ENCODE measurements around the gene SEC22A. TPM values are rescaled to one million over a fixed set of nuclear protein-coding genes. Genes with fewer than 3 reads are reported as not detected.

SEC22A gene
- total and polyA plus RNA-seq, 2 donors (not counting 1 experiment from before 2014, with no cell fraction given), result 15.6 to 19.3 TPM

DNA sequence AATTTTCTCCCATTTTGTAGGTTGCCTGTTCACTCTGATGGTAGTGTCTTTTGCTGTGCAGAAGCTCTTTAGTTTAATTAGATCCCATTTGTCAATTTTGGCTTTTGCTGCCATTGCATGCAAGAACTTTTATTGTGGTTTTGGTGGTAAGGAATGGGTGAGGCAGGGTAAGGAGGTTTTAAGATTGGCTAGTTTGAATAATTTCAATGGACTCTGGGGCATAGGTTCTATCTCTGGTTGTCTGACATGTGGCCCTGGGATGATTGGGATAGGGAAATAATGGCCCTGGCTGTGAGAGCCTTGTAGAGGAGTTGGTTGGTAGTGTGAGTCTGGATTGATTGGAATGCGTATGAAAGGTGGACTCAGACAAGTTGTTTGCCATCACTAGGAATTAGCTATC lies 38.0 kb downstream of the SEC22A start:
- POLR2A ChIA-PET, result no interaction called here
- WGBS (ENCODE audit: insufficient coverage), result 100% methylated on average over 1 of the region's 1 CpG
- H3K4me1 ChIP-seq (ENCODE audit: control insufficient read depth in 2 of 2, insufficient read depth in 2 of 2, low read length in 2 of 2), result no peaks in the 10 kb centered on the region
- H3K27ac ChIP-seq (ENCODE audit: low read length in 2 of 2), result no peak overlapping the region
- H3K4me3 ChIP-seq (ENCODE audit: control extremely low read depth in 1 of 5, extremely low read depth in 1 of 5, insufficient read depth in 1 of 5, low read depth in 2 of 5, low read length in 4 of 5), result no peak overlapping the region
- Mint-ChIP-seq H3K4me1 (no peaks in the 10 kb centered on the region), H3K27me3 (no peaks in the 10 kb centered on the region), H3K27ac (no peak overlapping the region), H3K4me3 (no peak overlapping the region), H3K9me3 (ENCODE audit: insufficient read depth) (no peaks in the 10 kb centered on the region)
- H3K27me3 ChIP-seq (replicated peaks in 1 of 4; ENCODE audit: control extremely low read depth in 1 of 4, control insufficient read depth in 3 of 4, insufficient read depth in 4 of 4, low read length in 3 of 4), result no peaks in the 10 kb centered on the region
- H3K9me3 ChIP-seq (ENCODE audit: control extremely low read depth in 1 of 3, control insufficient read depth in 2 of 3, insufficient read depth in 1 of 3, low read length in 2 of 3), result no peaks in the 10 kb centered on the region
- no peak for ATAC-seq (ENCODE audit: low read depth)
- CTCF ChIA-PET, result no interaction called here
- no peak for DNase-seq
- no peaks in the 10 kb centered on the region for H3K79me2 ChIP-seq (ENCODE audit: control insufficient read depth, insufficient read depth, low read length)
- H3K9ac ChIP-seq (ENCODE audit: low read length), result no peak overlapping the region
- H3K36me3 ChIP-seq (replicated peaks in 1 of 2; ENCODE audit: control extremely low read depth in 1 of 2, control insufficient read depth in 1 of 2, extremely low read depth in 1 of 2, insufficient read depth in 2 of 2, low read length in 1 of 2), result peaks cover 3 to 9% of the 10 kb centered on the region in 2 experiments
- H4K20me1 ChIP-seq (ENCODE audit: control insufficient read depth, insufficient read depth, low read length, poor library complexity, severe bottlenecking), result no peaks in the 10 kb centered on the region
- H2AFZ ChIP-seq (ENCODE audit: insufficient read depth, low read depth, low read length, poor library complexity, severe bottlenecking), result no peak overlapping the region
- no peak overlapping the region for H3K4me2 ChIP-seq (replicated peaks; ENCODE audit: low read depth, low read length, poor library complexity, severe bottlenecking)
- TF ChIP-seq, protein P1, sequence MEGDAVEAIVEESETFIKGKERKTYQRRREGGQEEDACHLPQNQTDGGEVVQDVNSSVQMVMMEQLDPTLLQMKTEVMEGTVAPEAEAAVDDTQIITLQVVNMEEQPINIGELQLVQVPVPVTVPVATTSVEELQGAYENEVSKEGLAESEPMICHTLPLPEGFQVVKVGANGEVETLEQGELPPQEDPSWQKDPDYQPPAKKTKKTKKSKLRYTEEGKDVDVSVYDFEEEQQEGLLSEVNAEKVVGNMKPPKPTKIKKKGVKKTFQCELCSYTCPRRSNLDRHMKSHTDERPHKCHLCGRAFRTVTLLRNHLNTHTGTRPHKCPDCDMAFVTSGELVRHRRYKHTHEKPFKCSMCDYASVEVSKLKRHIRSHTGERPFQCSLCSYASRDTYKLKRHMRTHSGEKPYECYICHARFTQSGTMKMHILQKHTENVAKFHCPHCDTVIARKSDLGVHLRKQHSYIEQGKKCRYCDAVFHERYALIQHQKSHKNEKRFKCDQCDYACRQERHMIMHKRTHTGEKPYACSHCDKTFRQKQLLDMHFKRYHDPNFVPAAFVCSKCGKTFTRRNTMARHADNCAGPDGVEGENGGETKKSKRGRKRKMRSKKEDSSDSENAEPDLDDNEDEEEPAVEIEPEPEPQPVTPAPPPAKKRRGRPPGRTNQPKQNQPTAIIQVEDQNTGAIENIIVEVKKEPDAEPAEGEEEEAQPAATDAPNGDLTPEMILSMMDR (IDR thresholded peaks at IDR 0.05), result no peak
- no peak for TF ChIP-seq EZH2 (IDR thresholded peaks at IDR 0.05; ENCODE audit: borderline replicate concordance, insufficient read depth, low read depth, low read length, poor library complexity, severe bottlenecking)
- intact Hi-C loops (cut with micrococcal nuclease), result no loop called here

DNA sequence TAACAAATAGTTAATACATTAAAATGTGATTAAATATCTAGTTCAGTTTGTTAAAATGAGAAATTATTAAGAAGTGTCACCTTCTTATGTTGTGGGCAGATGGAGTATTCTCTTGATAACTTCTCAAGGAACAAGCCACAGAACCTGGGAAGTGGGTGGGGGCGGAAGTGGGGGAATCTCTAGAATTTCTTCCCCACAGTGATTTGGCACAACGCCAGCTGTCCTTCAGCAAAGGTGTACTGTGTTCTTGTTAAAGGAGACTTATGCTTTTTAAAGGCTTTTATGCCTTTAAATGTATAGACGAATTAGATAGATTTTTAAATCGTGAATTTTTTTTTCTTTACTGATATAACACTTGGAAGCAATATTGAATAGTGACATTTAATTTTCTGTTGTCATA lies 42.4 kb downstream of the SEC22A start:
- ChIA-PET CTCF (no interaction called here), POLR2A (no interaction called here)

More for the DNA sequence above, 42.4 kb downstream of the SEC22A start:
- no peak overlapping the region for H3K4me2 ChIP-seq (replicated peaks; ENCODE audit: low read depth, low read length, poor library complexity, severe bottlenecking)
- no peaks in the 10 kb centered on the region for H3K9me3 ChIP-seq (ENCODE audit: control extremely low read depth in 1 of 3, control insufficient read depth in 2 of 3, insufficient read depth in 1 of 3, low read length in 2 of 3)
- H3K36me3 ChIP-seq (replicated peaks in 1 of 2; ENCODE audit: control extremely low read depth in 1 of 2, control insufficient read depth in 1 of 2, extremely low read depth in 1 of 2, insufficient read depth in 2 of 2, low read length in 1 of 2), result peaks cover 6 to 27% of the 10 kb centered on the region in 2 experiments
- DNase-seq (no peak), ATAC-seq (ENCODE audit: low read depth) (no peak)
- TF ChIP-seq, protein P1 (IDR thresholded peaks at IDR 0.05), result no peak
- TF ChIP-seq EZH2 (IDR thresholded peaks at IDR 0.05; ENCODE audit: borderline replicate concordance, insufficient read depth, low read depth, low read length, poor library complexity, severe bottlenecking), result no peak
- no peaks in the 10 kb centered on the region for H3K79me2 ChIP-seq (ENCODE audit: control insufficient read depth, insufficient read depth, low read length)
- H4K20me1 ChIP-seq (ENCODE audit: control insufficient read depth, insufficient read depth, low read length, poor library complexity, severe bottlenecking), result no peaks in the 10 kb centered on the region
- H3K4me1 Mint-ChIP-seq, result no peaks in the 10 kb centered on the region
- WGBS (ENCODE audit: insufficient coverage), result 80% methylated on average over 1 of the region's 4 CpGs
- no peak overlapping the region for H3K9ac ChIP-seq (ENCODE audit: low read length)
- no peak overlapping the region for H3K4me3 Mint-ChIP-seq
- no peaks in the 10 kb centered on the region for H3K27me3 Mint-ChIP-seq
- H3K4me1 ChIP-seq (ENCODE audit: control insufficient read depth in 2 of 2, insufficient read depth in 2 of 2, low read length in 2 of 2), result no peaks in the 10 kb centered on the region
- intact Hi-C loops (cut with micrococcal nuclease), result no loop called here
- H3K27ac ChIP-seq (ENCODE audit: low read length in 2 of 2), result no peak overlapping the region
- H3K4me3 ChIP-seq (ENCODE audit: control extremely low read depth in 1 of 5, extremely low read depth in 1 of 5, insufficient read depth in 1 of 5, low read depth in 2 of 5, low read length in 4 of 5), result no peak overlapping the region
- no peaks in the 10 kb centered on the region for H3K27me3 ChIP-seq (replicated peaks in 1 of 4; ENCODE audit: control extremely low read depth in 1 of 4, control insufficient read depth in 3 of 4, insufficient read depth in 4 of 4, low read length in 3 of 4)
- H3K9me3 Mint-ChIP-seq (ENCODE audit: insufficient read depth), result no peaks in the 10 kb centered on the region
- H2AFZ ChIP-seq (ENCODE audit: insufficient read depth, low read depth, low read length, poor library complexity, severe bottlenecking), result no peak overlapping the region
- no peak overlapping the region for H3K27ac Mint-ChIP-seq

Data from B cell (primary cell).